SKM-1 treated with dmso at 0.1 percent for 144 hours (cell line): ENCODE results near the gene LY6G6D.
A peak's percentile ranks its signal among the peaks of the same experiment; 100 is the strongest.
"Not testable (repeated sequence)": the region's sequence is repeated elsewhere in the genome, so short reads cannot be mapped to it uniquely, and the experiment has no call there.

Source experiments
- DNase-seq: peaks from one replicate; lab custom pipeline; 2025; ENCODE audit not compliant: unreplicated experiment; lab: John Stamatoyannopoulos, UW

Gene LY6G6D

GRCh38 chr6:31691564-31692108, 23.5 kb upstream of the LY6G6D start:
- no peak for DNase-seq

- no peak for DNase-seq
These were observed 22.8 kb upstream of the LY6G6D start for GRCh38 chr6:31692353-31692752.

- DNase-seq: no peak
These were observed 22.3 kb upstream of the LY6G6D start for GRCh38 chr6:31692886-31693285.

GRCh38 chr6:31693535-31693934, 21.6 kb upstream of the LY6G6D start:
- no peak for DNase-seq

GRCh38 chr6:31697555-31697954, 17.6 kb upstream of the LY6G6D start:
- DNase-seq: no peak

- no peak for DNase-seq
These were observed 14.3 kb upstream of the LY6G6D start for GRCh38 chr6:31700740-31701401.

- no peak for DNase-seq
These were observed 13.3 kb upstream of the LY6G6D start for GRCh38 chr6:31701666-31702404.

GRCh38 chr6:31702405-31702818, 12.7 kb upstream of the LY6G6D start:
- DNase-seq: no peak

GRCh38 chr6:31702819-31703716, 12.1 kb upstream of the LY6G6D start, which contains the start of gene ABHD16A:
ABHD16A (minus strand) TSS chr6:31703324; CDS start chr6:31703281, 43 bp downstream.
- DNase-seq: peak; percentile 96

GRCh38 chr6:31705931-31706330, 9.2 kb upstream of the LY6G6D start:
- no peak for DNase-seq

GRCh38 chr6:31706599-31706998, 8.5 kb upstream of the LY6G6D start, which contains the start of gene LY6G6F:
LY6G6F (plus strand) TSS chr6:31706866; CDS start chr6:31706907, 41 bp downstream.
- no peak for DNase-seq

GRCh38 chr6:31707701-31708100, 7.4 kb upstream of the LY6G6D start:
- DNase-seq: no peak

GRCh38 chr6:31708224-31708623, 6.9 kb upstream of the LY6G6D start:
- no peak for DNase-seq

- not testable (repeated sequence) for DNase-seq
These were observed 6.0 kb upstream of the LY6G6D start for GRCh38 chr6:31709157-31709556.

- DNase-seq: no peak
These were observed 4.5 kb upstream of the LY6G6D start for GRCh38 chr6:31710523-31711219.

- no peak for DNase-seq
These were observed 3.9 kb upstream of the LY6G6D start for GRCh38 chr6:31711233-31711632.

- DNase-seq: no peak
These were observed 2.9 kb upstream of the LY6G6D start for GRCh38 chr6:31712296-31712695.

- DNase-seq: no peak
These were observed 1.7 kb upstream of the LY6G6D start for GRCh38 chr6:31713465-31713864.

- no peak for DNase-seq
These were observed 1.0 kb upstream of the LY6G6D start for GRCh38 chr6:31713991-31714684.
